ENCODE results near the gene PRSS38.

DNA sequence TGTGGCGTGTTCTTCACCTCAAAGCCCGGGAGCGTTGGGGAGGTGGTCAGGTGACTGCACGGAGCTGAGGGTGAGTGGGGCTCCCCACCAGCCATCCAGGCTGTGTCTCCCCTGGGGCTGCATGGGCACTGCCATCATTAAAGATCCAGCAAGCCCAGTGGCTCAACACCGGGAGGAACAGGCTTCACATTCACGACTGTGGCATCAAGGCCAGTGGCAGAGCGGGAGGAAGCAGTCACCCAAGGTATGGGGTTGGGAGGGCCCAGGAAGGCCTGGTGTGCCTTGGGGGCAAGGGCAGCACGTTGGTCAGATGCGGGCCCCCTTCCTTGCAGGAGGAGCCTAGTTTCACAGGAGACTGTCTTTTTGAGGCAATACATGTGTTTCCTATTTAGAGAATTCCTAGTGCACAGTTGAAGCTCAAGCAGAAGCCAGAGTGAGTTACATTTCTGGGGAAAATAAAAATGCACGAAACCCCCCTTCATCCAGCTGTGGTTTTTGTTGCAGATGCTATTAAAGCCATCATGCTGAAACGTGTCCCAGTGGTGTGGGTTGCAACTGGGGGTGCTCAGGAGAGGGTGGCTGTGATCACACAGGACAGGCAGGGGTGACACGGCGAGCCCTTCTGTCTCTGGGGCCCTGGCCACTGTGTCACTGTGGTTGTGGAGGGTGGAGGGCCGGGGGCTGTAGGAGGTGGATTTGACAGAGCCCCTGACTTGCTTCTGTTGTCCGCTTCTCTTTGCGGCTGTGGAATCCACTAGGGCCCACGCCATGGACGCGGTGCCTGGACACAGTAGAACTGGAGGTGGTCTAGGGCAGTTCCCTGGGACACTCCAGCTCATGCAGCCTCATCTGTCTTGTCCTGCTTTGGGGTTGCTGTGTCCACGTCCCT is 46.2 kb upstream of the PRSS38 start:
- TF ChIP-seq CTCF (IDR thresholded peaks at IDR 0.05; ENCODE audit: insufficient read depth, low read length) (no peak), GABPA (IDR thresholded peaks at IDR 0.05; ENCODE audit: low read depth) (no peak), POLR2AphosphoS5 (IDR thresholded peaks at IDR 0.05; ENCODE audit: low read depth) (no peak)
